ENCODE results near the gene PLAGL2. TPM values are rescaled to one million over a fixed set of nuclear protein-coding genes. Genes with fewer than 3 reads are reported as not detected.

Gene PLAGL2
- total RNA-seq, 1 experiment from 2014 or later = 40.6 TPM

- ChIA-PET CTCF (no interaction called here), POLR2A (no interaction called here)
- in situ Hi-C loops (cut with HindIII; ENCODE audit: low pct_unique_long_range_greater_than_20kb, low sequenced_read_pairs) = no loop called here
- Histone ChIP-seq H3K4me1 (ENCODE audit: control insufficient read depth, insufficient read depth, low read length) (peaks cover 8% of the 10 kb centered on the region), H3K4me3 (ENCODE audit: low read depth in 2 of 2, low read length in 2 of 2) (no peak overlapping the region), H3K36me3 (ENCODE audit: control insufficient read depth, insufficient read depth, low read length) (peaks cover 46% of the 10 kb centered on the region), H3K27me3 (ENCODE audit: control insufficient read depth, insufficient read depth, low read length) (no peaks in the 10 kb centered on the region), H3K9me3 (ENCODE audit: control insufficient read depth, insufficient read depth, low read depth, low read length) (no peaks in the 10 kb centered on the region), H3K27ac (ENCODE audit: low read length) (no peak overlapping the region)
- intact Hi-C loops (cut with micrococcal nuclease; ENCODE audit: unreplicated experiment) = no loop called here
- DNase-seq (ENCODE audit: low read depth, low spot score) (no peak), ATAC-seq (no peak)
- no TSS peak for BruUV-seq (replicated peaks)
- TF ChIP-seq SIN3A (IDR thresholded peaks at IDR 0.05; ENCODE audit: borderline replicate concordance, insufficient read depth, low read depth, low read length) = no peak
- TF ChIP-seq POLR2AphosphoS5 (IDR thresholded peaks at IDR 0.05; ENCODE audit: low read depth, low read length) = no peak
- no peak for TF ChIP-seq TCF7L2 (IDR thresholded peaks at IDR 0.05; ENCODE audit: low read depth, low read length)
- TF ChIP-seq, protein P1, sequence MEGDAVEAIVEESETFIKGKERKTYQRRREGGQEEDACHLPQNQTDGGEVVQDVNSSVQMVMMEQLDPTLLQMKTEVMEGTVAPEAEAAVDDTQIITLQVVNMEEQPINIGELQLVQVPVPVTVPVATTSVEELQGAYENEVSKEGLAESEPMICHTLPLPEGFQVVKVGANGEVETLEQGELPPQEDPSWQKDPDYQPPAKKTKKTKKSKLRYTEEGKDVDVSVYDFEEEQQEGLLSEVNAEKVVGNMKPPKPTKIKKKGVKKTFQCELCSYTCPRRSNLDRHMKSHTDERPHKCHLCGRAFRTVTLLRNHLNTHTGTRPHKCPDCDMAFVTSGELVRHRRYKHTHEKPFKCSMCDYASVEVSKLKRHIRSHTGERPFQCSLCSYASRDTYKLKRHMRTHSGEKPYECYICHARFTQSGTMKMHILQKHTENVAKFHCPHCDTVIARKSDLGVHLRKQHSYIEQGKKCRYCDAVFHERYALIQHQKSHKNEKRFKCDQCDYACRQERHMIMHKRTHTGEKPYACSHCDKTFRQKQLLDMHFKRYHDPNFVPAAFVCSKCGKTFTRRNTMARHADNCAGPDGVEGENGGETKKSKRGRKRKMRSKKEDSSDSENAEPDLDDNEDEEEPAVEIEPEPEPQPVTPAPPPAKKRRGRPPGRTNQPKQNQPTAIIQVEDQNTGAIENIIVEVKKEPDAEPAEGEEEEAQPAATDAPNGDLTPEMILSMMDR (IDR thresholded peaks at IDR 0.05) = no peak
- TF ChIP-seq REST (IDR thresholded peaks at IDR 0.05; ENCODE audit: insufficient read depth in 1 of 2, low read depth in 2 of 2, low read length in 1 of 2) = no peak
These were observed 49.9 kb downstream of the PLAGL2 start for GRCh38 chr20:32157611-32158010.

DNA sequence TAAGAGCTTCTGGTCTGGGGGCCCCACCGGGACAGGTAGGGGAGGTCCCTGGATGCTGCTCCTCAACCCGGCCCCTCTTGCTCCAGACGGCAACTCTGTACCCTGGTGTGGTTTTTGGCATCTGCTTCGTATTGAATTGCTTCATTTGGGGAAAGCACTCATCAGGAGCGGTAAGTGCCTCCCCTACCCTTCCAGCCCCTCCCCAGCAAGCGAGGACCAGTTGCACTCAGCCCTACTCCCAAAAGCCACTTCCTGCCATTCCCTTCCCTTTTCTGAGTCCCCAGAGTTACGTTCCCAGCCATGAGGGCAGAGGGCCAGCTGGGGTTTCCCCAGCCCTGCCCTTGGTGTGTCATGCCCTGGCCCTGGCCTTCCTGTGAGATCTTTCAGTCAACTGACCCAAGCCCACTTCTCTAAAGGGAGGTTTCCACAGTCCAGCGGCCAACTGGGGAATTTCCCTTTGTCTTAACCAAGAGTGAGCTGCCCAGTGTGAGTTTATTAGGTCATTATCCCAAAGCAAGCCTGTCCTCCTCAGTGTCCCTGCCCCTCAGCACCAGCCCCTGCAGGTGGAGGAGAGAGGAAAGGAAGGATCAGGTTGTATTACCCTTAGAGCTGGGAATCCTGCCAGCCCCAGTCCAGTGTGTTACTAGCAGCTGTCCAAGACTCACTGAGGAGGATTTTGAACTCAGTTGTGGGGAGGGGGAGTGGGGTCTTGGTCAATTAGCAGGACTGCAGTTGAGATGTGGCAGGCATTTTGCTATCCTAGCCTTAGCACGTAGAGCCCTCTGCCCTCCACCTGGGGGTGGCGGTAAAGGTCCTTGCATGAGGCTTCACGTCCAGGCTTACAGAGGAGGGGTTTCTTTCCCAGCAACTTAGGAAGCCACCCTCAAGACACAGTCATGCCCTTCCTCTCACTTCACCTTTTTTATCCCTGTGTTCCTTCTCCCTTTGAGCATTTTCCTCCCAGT is 52.2 kb downstream of the PLAGL2 start:
- no peaks in the 10 kb centered on the region for H3K9me3 ChIP-seq (ENCODE audit: control insufficient read depth, insufficient read depth, low read depth, low read length)
- H3K36me3 ChIP-seq (ENCODE audit: control insufficient read depth, insufficient read depth, low read length) = peaks cover 34% of the 10 kb centered on the region
- ATAC-seq = peak; percentile 86
- intact Hi-C loops (cut with micrococcal nuclease; ENCODE audit: unreplicated experiment) = no loop called here
- ChIA-PET CTCF (interaction anchor here (0.6 kb wide), 2 partner anchors 40 to 243 kb away, joined by 4 to 6 read pairs; no protein-coding TSS in a partner anchor), POLR2A (no interaction called here)
- no peak overlapping the region for H3K4me3 ChIP-seq (ENCODE audit: low read depth in 2 of 2, low read length in 2 of 2)
- no peaks in the 10 kb centered on the region for H3K27me3 ChIP-seq (ENCODE audit: control insufficient read depth, insufficient read depth, low read length)
- no peak for TF ChIP-seq REST (IDR thresholded peaks at IDR 0.05; ENCODE audit: insufficient read depth in 1 of 2, low read depth in 2 of 2, low read length in 1 of 2)
- TF ChIP-seq, protein P1 (IDR thresholded peaks at IDR 0.05) = no peak
- no peak; the same call in 1 of the 2 replicates for TF ChIP-seq POLR2AphosphoS5 (IDR thresholded peaks at IDR 0.05; ENCODE audit: low read depth, low read length)
- no peak for TF ChIP-seq SIN3A (IDR thresholded peaks at IDR 0.05; ENCODE audit: borderline replicate concordance, insufficient read depth, low read depth, low read length)
- TF ChIP-seq TCF7L2 (IDR thresholded peaks at IDR 0.05; ENCODE audit: low read depth, low read length) = no peak
- H3K27ac ChIP-seq (ENCODE audit: low read length) = no peak overlapping the region
- DNase-seq (ENCODE audit: low read depth, low spot score) = peak; percentile 70
- no TSS peak for BruUV-seq (replicated peaks)
- in situ Hi-C loops (cut with HindIII; ENCODE audit: low pct_unique_long_range_greater_than_20kb, low sequenced_read_pairs) = no loop called here
- H3K4me1 ChIP-seq (ENCODE audit: control insufficient read depth, insufficient read depth, low read length) = peaks cover 8% of the 10 kb centered on the region

All from Panc1 (cell line).